ENCODE data around the gene ZNF169. TPM values are rescaled to one million over a fixed set of nuclear protein-coding genes. Genes with fewer than 3 reads are reported as not detected.

The ZNF169 gene
- 1.6 and 1.9 TPM in 2 replicates for total RNA-seq

GRCh38 chr9:94259077-94259862 lies at the start of gene ZNF169:
TSS of gene ZNF169 (plus strand) at chr9:94259298. CDS start at chr9:94278813, 19,515 bp downstream.

GRCh38 chr9:94328544-94328943 lies 69.4 kb downstream of the ZNF169 start, which contains the start of gene NUTM2F:
TSS of gene NUTM2F (minus strand) at chr9:94328644. CDS start at chr9:94328623, 21 bp downstream.

Other genes with a start within 250 kb of the ZNF169 start
- gene PTPDC1, start 174.8 kb upstream of the ZNF169 start, total RNA-seq = 6.5 and 7.9 TPM in 2 replicates
- gene NUTM2F, start 69.3 kb downstream of the ZNF169 start, total RNA-seq = not detected in 2 replicates